DND-41 (cell line): ENCODE results near the gene PPP2R2B.

Source experiments
- EZH2 ChIP-seq: IDR thresholded peaks from 3 replicates; pipeline ENCODE4 v1.6.1; 2012; ENCODE audit warnings: borderline replicate concordance, low read depth, mild to moderate bottlenecking, moderate library complexity, low read length, inconsistent platforms; ENCODE audit not compliant: severe bottlenecking
- TF ChIP-seq, protein P1 (sequence below): IDR thresholded peaks from 2 replicates; pipeline ENCODE4 v1.5.1; 2012; ENCODE audit warnings: borderline replicate concordance, low read length, moderate library complexity, mild to moderate bottlenecking; ENCODE audit not compliant: poor library complexity, severe bottlenecking; ENCODE audit errors: extremely low read depth

DNA sequence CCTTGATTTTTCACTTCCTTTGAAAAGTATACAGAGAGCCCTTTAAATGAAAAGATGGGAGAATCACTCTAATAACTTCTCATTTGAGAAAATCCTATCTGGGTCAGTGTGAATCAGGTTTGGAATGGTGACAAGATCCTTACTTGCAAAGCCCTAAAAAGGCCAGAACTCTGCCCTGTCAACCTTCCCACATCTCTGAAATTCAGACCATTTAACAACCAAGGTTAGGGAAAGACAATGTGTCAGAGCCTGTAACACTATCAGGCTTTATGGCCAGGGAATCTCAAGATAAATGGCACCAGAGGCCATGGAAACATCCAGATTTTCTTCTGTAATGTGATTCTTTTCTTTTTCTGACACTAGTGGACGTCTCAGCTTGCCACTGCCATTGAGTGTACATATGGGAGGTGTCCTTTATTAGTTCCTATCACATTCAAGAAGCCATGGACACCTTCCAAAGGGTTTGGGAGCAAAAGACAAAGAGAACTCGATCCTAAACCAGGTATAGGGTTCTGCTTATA is 196.9 kb downstream of the PPP2R2B start:
- TF ChIP-seq, protein P1, sequence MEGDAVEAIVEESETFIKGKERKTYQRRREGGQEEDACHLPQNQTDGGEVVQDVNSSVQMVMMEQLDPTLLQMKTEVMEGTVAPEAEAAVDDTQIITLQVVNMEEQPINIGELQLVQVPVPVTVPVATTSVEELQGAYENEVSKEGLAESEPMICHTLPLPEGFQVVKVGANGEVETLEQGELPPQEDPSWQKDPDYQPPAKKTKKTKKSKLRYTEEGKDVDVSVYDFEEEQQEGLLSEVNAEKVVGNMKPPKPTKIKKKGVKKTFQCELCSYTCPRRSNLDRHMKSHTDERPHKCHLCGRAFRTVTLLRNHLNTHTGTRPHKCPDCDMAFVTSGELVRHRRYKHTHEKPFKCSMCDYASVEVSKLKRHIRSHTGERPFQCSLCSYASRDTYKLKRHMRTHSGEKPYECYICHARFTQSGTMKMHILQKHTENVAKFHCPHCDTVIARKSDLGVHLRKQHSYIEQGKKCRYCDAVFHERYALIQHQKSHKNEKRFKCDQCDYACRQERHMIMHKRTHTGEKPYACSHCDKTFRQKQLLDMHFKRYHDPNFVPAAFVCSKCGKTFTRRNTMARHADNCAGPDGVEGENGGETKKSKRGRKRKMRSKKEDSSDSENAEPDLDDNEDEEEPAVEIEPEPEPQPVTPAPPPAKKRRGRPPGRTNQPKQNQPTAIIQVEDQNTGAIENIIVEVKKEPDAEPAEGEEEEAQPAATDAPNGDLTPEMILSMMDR, result no peak
- no peak for TF ChIP-seq EZH2
